HEK293T (cell line): ENCODE measurements around the gene ANKMY1.

Experiments used
- CTCF ChIA-PET: fragments of 350-600 bp; formaldehyde crosslinking; extraction: SDS; loops from one replicate; lab custom pipeline; 2021; ENCODE audit warnings: antibody characterized with exemption, inconsistent platforms; lab: Yijun Ruan, JAX
- POLR2A ChIA-PET: fragments of 350-600 bp; formaldehyde crosslinking; extraction: SDS; loops from one replicate; lab custom pipeline; 2020; ENCODE audit warnings: antibody characterized with exemption, inconsistent platforms; lab: Yijun Ruan, JAX
- DNase-seq: peaks from one replicate; pipeline ENCODE4 v3.0.0; 2012; ENCODE audit warnings: mixed read lengths; ENCODE audit errors: extremely low spot score
- ARNT ChIP-seq: fragments of 450-650 bp; IDR thresholded peaks from 2 replicates; pipeline ENCODE4 v1.6.1; 2017; ENCODE audit warnings: mild to moderate bottlenecking
- BHLHE40 ChIP-seq: fragments of 450-650 bp; IDR thresholded peaks from 2 replicates; pipeline ENCODE4 v1.6.1; 2016; ENCODE audit warnings: mild to moderate bottlenecking, moderate library complexity, borderline replicate concordance
- CTBP1 ChIP-seq: fragments of 450-650 bp; IDR thresholded peaks from 2 replicates; pipeline ENCODE4 v1.6.1; 2016; ENCODE audit warnings: borderline replicate concordance
- ELF4 ChIP-seq: fragments of 450-650 bp; IDR thresholded peaks from 2 replicates; pipeline ENCODE4 v1.6.1; 2017; ENCODE audit warnings: antibody characterized with exemption
- FOXA1 ChIP-seq: fragments of 450-650 bp; IDR thresholded peaks from 2 replicates; pipeline ENCODE4 v1.6.1; 2016; ENCODE audit warnings: mild to moderate bottlenecking
- FOXK2 ChIP-seq: fragments of 450-650 bp; IDR thresholded peaks from 2 replicates; pipeline ENCODE4 v1.6.1; 2016; ENCODE audit warnings: mild to moderate bottlenecking
- FOXM1 ChIP-seq: fragments of 450-650 bp; IDR thresholded peaks from 2 replicates; pipeline ENCODE4 v1.6.1; 2017; ENCODE audit warnings: mild to moderate bottlenecking, borderline replicate concordance
- HDGF ChIP-seq: fragments of 450-650 bp; IDR thresholded peaks from 2 replicates; pipeline ENCODE4 v1.6.1; 2017; ENCODE audit warnings: antibody characterized with exemption, borderline replicate concordance
- L3MBTL2 ChIP-seq: fragments of 450-650 bp; conservative IDR thresholded peaks from 2 replicates; pipeline ENCODE4 v1.6.1; 2016; ENCODE audit warnings: mild to moderate bottlenecking
- LEF1 ChIP-seq: fragments of 450-650 bp; IDR thresholded peaks from 2 replicates; pipeline ENCODE4 v1.6.1; 2017; ENCODE audit warnings: mild to moderate bottlenecking, borderline replicate concordance
- NFRKB ChIP-seq: fragments of 450-650 bp; IDR thresholded peaks from 2 replicates; pipeline ENCODE4 v1.6.1; 2016; ENCODE audit warnings: mild to moderate bottlenecking, moderate library complexity
- SP1 ChIP-seq: fragments of 450-650 bp; IDR thresholded peaks from 2 replicates; pipeline ENCODE4 v1.6.1; 2017
- SUZ12 ChIP-seq: fragments of 450-650 bp; IDR thresholded peaks from 2 replicates; pipeline ENCODE4 v1.6.1; 2016; ENCODE audit warnings: mild to moderate bottlenecking
- TARDBP ChIP-seq: fragments of 450-650 bp; IDR thresholded peaks from 2 replicates; pipeline ENCODE4 v1.6.1; 2016
- ZNF384 ChIP-seq: fragments of 450-650 bp; IDR thresholded peaks from 2 replicates; pipeline ENCODE4 v1.6.1; 2016
- TF ChIP-seq, protein P1 (sequence below): fragments of 450-650 bp; IDR thresholded peaks from 2 replicates; pipeline ENCODE4 v1.6.1; 2016

Gene ANKMY1

DNA sequence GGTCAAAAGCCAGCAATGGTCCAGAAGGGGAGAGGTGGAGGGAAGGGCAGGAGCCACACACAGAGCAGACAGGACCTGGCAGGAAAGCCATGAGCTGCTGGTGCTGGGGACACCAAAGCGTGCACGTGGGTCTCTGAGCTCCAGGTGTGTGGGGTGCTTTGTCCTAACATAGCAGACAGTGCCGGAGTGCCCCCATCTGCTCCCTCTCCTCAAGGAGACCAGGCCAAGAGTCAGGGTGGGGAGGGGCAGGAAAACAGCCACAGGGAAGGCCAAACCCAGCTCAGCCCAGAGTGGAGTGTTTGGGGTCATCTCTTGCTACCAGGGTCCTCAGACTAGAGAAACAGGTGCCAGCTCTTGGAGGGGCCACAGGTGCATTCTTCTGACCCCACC, 126.5 kb downstream of the ANKMY1 start:
- ChIA-PET POLR2A (interaction anchor here (1.0 kb wide), 1 partner anchor 204 kb away, joined by 3 read pairs; no protein-coding TSS in a partner anchor), CTCF (no interaction called here)
- no peak for TF ChIP-seq BHLHE40
- TF ChIP-seq ARNT = no peak
- no peak for TF ChIP-seq CTBP1
- TF ChIP-seq NFRKB = no peak
- no peak for TF ChIP-seq ZNF384
- no peak for TF ChIP-seq SP1
- TF ChIP-seq FOXA1 = no peak
- no peak for TF ChIP-seq FOXM1
- no peak for TF ChIP-seq LEF1
- TF ChIP-seq FOXK2 = no peak
- no peak for TF ChIP-seq L3MBTL2
- DNase-seq = no peak

DNA sequence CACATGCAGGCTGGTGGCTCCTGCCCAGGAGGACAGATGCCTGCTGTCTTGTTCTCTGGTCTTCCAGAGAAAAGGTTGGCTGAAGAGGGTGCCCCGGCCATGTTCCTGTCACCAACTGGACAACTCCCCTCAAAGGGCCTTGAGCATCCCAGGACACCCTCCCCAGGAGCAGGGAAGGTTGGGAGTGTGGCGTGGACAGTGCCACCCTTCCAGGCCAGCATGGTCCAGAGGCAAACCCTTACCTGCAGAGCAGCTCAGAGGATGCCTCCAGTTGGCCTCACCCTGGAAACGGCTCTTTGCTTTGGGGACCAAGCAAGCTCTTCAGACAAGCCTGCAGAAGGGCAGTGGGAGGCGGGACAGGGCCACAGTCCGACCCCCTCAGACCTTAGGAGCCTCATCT, 127.2 kb downstream of the ANKMY1 start:
- CTCF ChIA-PET = no interaction called here
- no peak for DNase-seq
- POLR2A ChIA-PET = no interaction called here
- TF ChIP-seq L3MBTL2 = no peak
- TF ChIP-seq SP1 = no peak
- TF ChIP-seq NFRKB = no peak
- TF ChIP-seq SUZ12 = no peak
- no peak for TF ChIP-seq LEF1
- TF ChIP-seq FOXK2 = no peak
- no peak for TF ChIP-seq CTBP1
- no peak for TF ChIP-seq ZNF384
- no peak for TF ChIP-seq ARNT
- TF ChIP-seq FOXA1 = no peak
- no peak for TF ChIP-seq ELF4
- no peak for TF ChIP-seq HDGF
- TF ChIP-seq TARDBP = no peak
- TF ChIP-seq FOXM1 = no peak
- TF ChIP-seq, protein P1, sequence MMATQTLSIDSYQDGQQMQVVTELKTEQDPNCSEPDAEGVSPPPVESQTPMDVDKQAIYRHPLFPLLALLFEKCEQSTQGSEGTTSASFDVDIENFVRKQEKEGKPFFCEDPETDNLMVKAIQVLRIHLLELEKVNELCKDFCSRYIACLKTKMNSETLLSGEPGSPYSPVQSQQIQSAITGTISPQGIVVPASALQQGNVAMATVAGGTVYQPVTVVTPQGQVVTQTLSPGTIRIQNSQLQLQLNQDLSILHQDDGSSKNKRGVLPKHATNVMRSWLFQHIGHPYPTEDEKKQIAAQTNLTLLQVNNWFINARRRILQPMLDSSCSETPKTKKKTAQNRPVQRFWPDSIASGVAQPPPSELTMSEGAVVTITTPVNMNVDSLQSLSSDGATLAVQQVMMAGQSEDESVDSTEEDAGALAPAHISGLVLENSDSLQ = no peak
- no peak for TF ChIP-seq BHLHE40

DNA sequence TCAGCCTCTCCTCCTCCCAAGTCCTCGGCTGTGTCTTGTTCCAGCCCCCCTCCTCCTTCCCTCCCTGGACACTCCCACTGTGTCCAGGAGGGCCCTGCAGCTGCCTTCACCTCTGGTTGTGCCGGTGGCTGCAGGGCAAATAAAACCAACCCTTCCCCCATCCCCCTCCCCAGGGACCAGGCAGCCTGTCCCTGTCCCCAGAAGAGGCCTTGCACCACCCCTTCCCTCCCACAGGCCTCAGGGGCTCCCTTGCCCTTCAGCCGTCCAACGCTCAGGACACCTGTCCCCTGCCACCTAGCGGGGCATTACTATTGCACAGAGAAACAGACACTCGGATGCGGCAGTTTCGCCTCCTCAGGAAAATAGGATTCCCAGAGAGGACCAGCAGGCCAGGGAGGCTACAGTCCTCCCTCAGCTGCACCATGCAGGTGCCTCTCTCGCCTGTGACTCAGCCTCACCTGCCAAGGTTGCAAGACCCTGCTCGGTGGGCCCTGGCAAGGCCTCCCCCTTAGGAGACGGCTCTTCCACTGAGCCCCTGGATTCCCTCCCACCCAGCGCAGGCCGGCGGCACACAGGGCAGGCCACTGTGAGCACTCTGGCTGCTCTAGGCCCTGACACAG, 127.8 kb downstream of the ANKMY1 start:
- ChIA-PET CTCF (no interaction called here), POLR2A (no interaction called here)
- no peak for TF ChIP-seq ARNT
- TF ChIP-seq SP1 = no peak
- no peak for TF ChIP-seq TARDBP
- TF ChIP-seq L3MBTL2 = no peak
- no peak for DNase-seq
